ENCODE results near the gene LPIN1. TPM values are rescaled to one million over a fixed set of nuclear protein-coding genes. Genes with fewer than 3 reads are reported as not detected.

LPIN1 gene
- total RNA-seq, 3 donors from 2014 or later: 30.3 to 40.0 (median 34.1) TPM

DNA sequence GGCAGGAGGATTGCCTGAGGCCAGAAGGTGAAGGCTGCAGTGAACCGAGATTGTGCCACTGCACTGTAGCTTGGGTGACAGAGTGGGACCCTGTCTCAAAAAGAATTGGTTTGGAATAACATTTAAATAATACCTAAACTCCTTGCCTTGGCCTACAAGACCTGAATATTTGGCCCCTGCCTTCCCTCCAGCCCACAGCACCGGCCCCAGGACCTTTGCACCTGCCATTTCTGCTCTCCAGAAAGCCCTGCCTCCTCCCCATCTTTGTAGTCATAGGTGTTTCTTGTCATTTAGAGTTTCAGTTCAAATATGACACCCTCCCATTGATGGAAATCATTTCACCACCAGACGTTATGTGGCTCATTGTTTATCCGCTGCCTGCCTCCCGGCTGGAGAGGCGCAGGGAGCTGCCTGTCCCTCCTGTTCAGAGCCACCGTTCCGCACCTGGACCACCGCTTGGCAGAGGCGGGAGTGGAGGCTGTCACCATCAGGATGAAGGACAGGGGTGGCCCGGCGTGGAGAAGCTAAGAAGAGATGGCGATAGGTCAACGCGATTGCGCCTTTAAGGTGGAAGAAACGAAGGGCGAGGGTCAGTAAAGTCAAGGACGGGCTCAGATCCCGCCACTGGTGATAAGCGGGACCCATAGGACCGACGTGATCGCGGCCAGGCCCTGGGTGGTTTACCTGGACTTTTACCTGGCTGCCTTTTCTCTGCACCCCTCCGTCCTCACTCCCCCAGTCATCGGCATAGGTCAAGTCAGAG is 638 bp upstream of the LPIN1 start:
- peaks cover 68% of the 10 kb centered on the region for H3K4me1 Mint-ChIP-seq (ENCODE audit: low read depth)
- no peak for ATAC-seq
- H3K36me3 Mint-ChIP-seq (ENCODE audit: insufficient read depth): no peaks in the 10 kb centered on the region
- peak overlapping the region; percentile 74 for H3K4me3 Mint-ChIP-seq
- DNase-seq: no peak
- H3K9me3 Mint-ChIP-seq: no peaks in the 10 kb centered on the region
- H3K27me3 Mint-ChIP-seq (ENCODE audit: low read depth): no peaks in the 10 kb centered on the region

DNA sequence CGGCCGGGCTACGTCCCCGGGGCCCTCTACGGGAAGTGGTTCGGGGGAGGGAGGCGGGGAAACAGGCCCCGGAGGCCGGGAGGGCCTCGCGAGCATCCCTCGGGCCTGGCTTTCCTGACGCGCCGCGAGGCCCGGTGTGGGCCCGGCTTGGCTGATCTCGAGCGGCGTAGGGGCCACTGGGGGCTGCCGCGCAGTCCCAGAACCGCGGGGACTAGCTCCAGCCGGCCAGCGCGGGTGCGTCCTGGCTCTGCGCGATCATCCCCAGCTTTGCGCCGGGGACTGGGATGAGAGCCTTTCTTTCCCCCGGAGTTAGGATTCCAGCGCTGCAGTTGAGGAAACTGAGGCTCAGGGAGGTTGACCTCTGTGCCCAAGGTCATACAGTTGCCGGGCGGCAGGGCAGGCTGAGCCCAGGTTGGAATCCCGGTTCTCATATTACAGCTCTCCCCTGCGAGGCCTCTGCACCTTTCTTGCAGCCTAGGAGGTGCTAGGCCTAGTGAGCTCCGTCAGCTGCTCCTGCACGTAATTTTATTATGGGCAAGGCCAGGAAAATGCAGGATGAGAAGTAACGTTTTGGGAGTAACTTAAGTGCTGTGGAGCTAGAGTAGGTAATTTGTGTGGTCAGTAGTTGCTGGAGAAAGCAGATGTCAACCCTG is 501 bp downstream of the LPIN1 start:
- no peaks in the 10 kb centered on the region for H3K9me3 Mint-ChIP-seq
- peak overlapping the region; percentile 90 for H3K4me3 Mint-ChIP-seq
- peaks cover 79% of the 10 kb centered on the region for H3K4me1 Mint-ChIP-seq (ENCODE audit: low read depth)
- no peaks in the 10 kb centered on the region for H3K27me3 Mint-ChIP-seq (ENCODE audit: low read depth)
- ATAC-seq (peak in 1 of 2 donors; percentile 10), DNase-seq (no peak)
- no peaks in the 10 kb centered on the region for H3K36me3 Mint-ChIP-seq (ENCODE audit: insufficient read depth)

DNA sequence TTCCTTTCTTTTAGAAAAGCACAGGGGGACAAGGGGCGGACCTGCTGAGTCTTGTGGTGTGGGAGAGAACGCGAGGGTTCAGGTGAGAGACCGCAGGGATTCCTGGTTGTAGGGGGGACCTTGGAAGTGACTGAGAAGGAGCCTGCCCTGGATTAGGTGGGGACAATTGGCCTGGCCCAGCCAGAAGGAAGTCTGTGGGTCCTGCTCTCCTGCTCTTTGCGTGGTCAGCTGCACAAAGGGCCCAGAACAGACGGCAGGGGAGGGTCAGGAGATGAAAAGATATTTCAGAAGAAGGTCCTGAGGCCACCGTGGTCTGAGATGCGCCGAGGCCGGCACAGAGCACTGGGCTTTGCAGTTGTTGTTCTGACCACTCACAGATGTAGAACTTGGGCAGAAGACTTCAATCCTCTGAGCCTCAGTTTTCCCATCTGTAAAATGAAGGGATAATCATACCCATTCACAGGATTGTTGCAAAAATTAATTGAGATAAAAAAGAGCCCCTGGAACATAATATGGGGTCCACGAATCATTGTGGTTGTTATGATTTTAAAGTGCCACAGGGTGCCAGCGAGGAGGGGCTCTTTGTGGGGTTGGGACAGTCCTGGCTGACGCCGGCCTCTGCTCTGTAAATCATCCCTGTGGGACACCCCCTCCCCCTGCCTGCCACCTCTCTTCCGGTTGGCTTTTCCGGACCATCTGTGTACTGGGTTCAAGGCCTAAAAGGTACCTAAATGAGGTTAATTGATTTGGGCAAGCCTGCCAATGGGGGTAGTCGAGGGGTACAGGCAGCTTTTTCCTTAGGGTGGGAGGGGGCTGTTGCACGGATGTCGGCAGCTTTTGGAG is 1.8 kb downstream of the LPIN1 start:
- no peak for DNase-seq
- H3K9me3 Mint-ChIP-seq: no peaks in the 10 kb centered on the region
- no peak for ATAC-seq
- no peaks in the 10 kb centered on the region for H3K27me3 Mint-ChIP-seq (ENCODE audit: low read depth)
- H3K4me1 Mint-ChIP-seq (ENCODE audit: low read depth): peaks cover 88% of the 10 kb centered on the region
- no peaks in the 10 kb centered on the region for H3K36me3 Mint-ChIP-seq (ENCODE audit: insufficient read depth)
- peak overlapping the region; percentile 90 for H3K4me3 Mint-ChIP-seq

DNA sequence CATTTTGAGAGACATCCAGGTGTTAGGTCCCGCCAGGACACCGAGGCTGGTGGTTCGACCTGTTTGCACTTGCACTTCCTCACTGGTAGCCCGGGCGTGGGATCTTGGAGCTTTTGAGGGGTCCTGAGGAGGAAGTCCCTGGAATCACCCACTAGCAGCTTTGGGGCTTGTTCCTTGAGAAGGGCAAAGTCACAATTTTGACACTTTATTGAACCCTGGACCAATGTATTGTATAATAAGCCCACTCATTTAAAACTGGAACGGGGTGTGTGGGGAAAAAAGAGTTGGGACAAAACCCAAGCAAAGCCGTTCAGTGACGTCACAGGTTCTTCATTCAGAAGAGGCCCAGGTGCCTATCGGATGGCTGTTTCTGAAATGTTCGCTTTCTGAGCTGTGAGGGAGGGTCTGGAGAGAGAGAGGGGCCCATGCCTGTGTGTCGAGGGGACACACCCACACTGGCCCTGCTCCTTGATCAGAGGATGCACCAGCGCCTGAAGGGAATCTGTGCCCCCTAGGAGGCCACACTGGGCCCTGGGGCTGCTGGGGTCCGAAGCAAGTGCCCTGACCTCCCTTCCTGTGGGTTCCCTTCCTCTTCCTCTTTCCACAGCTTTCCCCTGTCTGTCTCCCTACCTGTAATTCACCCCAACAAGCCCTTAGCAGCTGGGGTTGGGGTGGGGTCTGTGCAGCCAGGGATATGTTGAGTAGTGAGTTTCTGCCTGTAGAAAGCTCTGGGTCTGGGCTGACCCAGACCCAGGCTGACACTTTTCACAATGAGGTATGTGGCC is 2.6 kb downstream of the LPIN1 start:
- peak overlapping the region; percentile 90 for H3K4me3 Mint-ChIP-seq
- DNase-seq (no peak), ATAC-seq (no peak)
- H3K36me3 Mint-ChIP-seq (ENCODE audit: insufficient read depth): no peaks in the 10 kb centered on the region
- no peaks in the 10 kb centered on the region for H3K9me3 Mint-ChIP-seq
- peaks cover 89% of the 10 kb centered on the region for H3K4me1 Mint-ChIP-seq (ENCODE audit: low read depth)
- no peaks in the 10 kb centered on the region for H3K27me3 Mint-ChIP-seq (ENCODE audit: low read depth)

DNA sequence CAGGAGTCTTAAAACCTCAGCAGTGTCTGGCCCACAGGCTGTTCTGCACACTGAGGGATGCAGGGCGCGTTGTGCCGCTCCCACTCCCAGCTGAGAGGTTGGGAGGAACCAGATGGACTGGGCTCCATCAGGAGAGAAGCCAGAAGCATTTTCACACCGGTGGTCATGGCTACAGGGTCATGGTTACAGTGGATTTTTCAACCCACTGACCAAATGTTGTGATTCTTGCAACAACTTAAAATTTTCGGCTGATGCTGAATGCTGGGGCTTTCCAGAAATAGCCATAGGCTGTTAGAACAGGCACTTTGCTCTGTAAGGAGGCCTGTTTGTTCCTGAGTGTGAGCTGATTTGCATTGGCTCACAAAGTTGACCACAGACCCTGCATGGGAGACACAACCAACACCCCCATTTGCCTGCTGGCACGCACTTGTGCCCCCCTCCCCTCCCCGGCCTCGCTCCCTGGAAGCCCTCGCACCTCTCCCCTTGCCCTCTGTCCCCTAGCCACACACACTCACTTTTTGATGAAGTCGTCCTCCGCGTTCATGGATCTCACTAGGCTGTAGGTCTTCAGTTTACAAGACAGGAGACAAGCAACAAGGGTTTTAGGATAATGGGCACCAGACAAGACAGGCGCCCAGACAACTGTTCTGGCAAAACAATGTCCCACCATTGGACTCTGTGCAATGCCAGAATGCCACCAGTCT is 3.4 kb downstream of the LPIN1 start:
- no peak for ATAC-seq
- no peaks in the 10 kb centered on the region for H3K27me3 Mint-ChIP-seq (ENCODE audit: low read depth)
- H3K4me1 Mint-ChIP-seq (ENCODE audit: low read depth): peaks cover 89% of the 10 kb centered on the region
- DNase-seq: no peak
- no peaks in the 10 kb centered on the region for H3K36me3 Mint-ChIP-seq (ENCODE audit: insufficient read depth)
- H3K9me3 Mint-ChIP-seq: no peaks in the 10 kb centered on the region
- peak overlapping the region; percentile 90 for H3K4me3 Mint-ChIP-seq

DNA sequence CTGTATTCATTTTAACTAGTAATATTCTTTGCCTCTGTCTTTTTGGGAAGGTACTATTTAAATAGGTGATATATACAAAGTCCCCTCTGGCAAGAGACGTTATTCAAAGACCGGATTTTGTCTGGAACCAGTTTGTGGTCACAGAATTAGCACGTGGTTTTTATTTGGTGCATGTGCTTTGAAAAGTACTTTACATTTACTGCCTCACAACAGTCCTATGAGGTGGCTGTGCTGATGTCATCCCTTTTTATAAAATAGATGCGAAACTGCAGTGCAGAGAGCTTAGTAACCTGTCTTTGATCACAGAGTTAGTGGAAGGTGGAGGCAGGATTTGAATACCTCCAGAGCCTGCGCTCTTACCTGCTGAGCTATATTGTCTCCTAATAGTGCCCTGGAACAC is 4.0 kb downstream of the LPIN1 start:
- ATAC-seq: peak; percentile 41 to 47
- no peaks in the 10 kb centered on the region for H3K36me3 Mint-ChIP-seq (ENCODE audit: insufficient read depth)
- H3K9me3 Mint-ChIP-seq: no peaks in the 10 kb centered on the region
- DNase-seq: peak; percentile 34
- peak overlapping the region; percentile 50 for H3K4me3 Mint-ChIP-seq
- peaks cover 89% of the 10 kb centered on the region for H3K4me1 Mint-ChIP-seq (ENCODE audit: low read depth)
- H3K27me3 Mint-ChIP-seq (ENCODE audit: low read depth): no peaks in the 10 kb centered on the region

DNA sequence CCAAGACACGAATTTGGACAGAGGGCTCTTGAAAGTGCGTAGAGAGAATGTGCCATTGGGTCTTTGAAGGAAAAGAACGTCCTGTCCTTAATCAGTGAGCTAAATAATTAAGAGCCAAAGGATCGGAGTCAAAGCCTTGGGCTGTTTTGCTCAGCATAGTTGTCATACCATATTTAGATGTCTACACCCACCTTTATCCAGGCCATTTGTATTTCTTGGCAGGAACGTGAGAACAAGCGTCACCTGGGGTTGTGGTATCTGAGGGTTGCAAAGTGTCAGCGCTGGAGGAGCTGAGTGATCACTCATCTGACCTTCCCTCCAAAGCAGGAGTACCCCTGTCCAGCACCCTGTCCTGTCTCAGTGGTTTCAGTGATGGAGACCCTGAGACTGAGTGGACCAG is 4.5 kb downstream of the LPIN1 start:
- Mint-ChIP-seq H3K27me3 (ENCODE audit: low read depth) (no peaks in the 10 kb centered on the region), H3K9me3 (no peaks in the 10 kb centered on the region), H3K36me3 (ENCODE audit: insufficient read depth) (no peaks in the 10 kb centered on the region), H3K4me1 (ENCODE audit: low read depth) (peaks cover 89% of the 10 kb centered on the region), H3K4me3 (peak overlapping the region; percentile 50)
- ATAC-seq: no peak
- DNase-seq: no peak

DNA sequence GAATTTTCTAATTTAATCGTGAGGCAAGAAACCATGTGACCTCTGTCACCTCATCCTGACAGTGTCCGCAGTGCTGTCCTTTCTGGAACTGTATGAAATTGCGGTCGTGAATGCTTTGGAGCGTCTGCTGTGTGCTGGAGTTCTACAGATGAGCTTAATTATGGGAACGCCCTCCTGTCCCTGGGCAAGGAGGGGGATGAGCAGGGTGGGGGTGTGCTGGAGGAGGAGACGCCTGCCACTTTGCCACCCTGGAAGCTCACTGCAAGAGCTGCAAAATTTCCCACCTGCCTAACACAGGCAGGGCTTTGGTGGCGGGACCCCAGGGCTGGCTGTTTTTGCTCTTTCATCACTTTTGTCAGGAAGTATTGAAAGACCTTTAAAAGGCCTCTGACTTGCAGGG is 6.5 kb downstream of the LPIN1 start:
- Mint-ChIP-seq H3K4me1 (ENCODE audit: low read depth) (peaks cover 93% of the 10 kb centered on the region), H3K36me3 (ENCODE audit: insufficient read depth) (no peaks in the 10 kb centered on the region), H3K4me3 (peak overlapping the region; percentile 75), H3K27me3 (ENCODE audit: low read depth) (no peaks in the 10 kb centered on the region), H3K9me3 (no peaks in the 10 kb centered on the region)
- ATAC-seq (no peak), DNase-seq (no peak)

DNA sequence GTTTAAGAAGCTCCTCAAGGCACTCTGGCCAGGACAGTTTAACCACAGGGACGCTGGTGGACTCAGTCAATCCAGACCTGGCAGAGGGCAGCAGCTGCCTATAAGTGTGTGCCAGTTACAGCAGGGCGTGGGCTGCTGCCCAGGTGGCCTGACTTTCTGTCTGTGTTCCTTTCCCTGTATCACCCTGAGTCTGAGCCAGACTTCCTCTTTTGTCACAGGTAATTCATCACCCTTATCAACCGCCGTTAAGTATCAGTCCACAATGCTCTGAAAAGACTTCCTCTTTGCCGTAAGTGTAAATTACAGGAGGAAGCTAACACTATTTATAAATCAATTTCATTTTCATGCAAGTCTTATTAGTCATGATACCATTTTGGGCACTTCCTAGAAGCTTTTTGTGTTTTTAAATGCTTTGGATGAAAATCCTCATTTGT is 7.0 kb downstream of the LPIN1 start:
- ATAC-seq (peak; percentile 49 to 51), DNase-seq (peak; percentile 40)
- Mint-ChIP-seq H3K27me3 (ENCODE audit: low read depth) (no peaks in the 10 kb centered on the region), H3K4me1 (ENCODE audit: low read depth) (peaks cover 93% of the 10 kb centered on the region), H3K4me3 (peak overlapping the region; percentile 75), H3K9me3 (no peaks in the 10 kb centered on the region), H3K36me3 (ENCODE audit: insufficient read depth) (no peaks in the 10 kb centered on the region)

DNA sequence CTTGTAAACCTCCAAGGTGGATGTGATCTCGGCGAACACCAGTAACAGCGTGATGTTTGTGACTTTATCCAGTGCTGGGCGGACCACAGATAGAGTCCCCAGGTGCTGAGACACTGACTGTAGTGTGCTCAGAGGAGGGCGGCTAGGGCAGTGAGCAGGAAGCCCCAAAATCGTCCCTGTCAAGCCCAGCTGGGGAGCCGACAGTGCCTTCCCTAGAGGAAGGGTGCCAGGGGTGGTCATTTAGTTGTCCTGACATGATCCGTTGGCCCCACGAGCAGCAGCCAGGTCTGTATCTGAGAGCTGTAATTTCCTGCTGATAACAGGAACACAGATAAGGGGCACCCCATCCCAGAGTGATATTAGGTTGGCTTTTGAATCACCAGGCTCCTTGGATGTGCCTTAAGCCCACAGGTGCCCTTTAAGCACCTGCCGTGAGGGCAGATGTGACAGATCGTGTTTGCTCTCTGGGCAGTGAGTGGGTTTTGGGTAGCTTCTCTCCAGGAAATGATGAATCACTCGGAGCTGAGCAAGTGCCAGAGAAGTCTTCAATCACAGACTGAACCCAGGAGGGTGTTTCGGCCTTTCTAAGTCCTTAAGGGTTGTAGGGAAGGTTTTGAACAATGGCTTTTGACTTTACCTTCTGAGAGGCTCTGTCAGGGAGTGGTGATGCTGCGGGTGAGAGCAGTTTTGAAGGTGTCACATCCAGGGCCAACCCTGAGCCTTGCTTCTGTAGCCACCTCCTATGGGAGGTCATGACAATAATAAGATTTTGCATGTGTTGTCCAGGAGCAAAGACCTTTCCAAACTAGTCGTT is 7.7 kb downstream of the LPIN1 start:
- Mint-ChIP-seq H3K9me3 (no peaks in the 10 kb centered on the region), H3K27me3 (ENCODE audit: low read depth) (no peaks in the 10 kb centered on the region), H3K36me3 (ENCODE audit: insufficient read depth) (peaks cover 2% of the 10 kb centered on the region), H3K4me1 (ENCODE audit: low read depth) (peaks cover 93% of the 10 kb centered on the region), H3K4me3 (peak overlapping the region; percentile 75)
- ATAC-seq: peak; percentile 71 to 78
- peak; percentile 73 for DNase-seq

DNA sequence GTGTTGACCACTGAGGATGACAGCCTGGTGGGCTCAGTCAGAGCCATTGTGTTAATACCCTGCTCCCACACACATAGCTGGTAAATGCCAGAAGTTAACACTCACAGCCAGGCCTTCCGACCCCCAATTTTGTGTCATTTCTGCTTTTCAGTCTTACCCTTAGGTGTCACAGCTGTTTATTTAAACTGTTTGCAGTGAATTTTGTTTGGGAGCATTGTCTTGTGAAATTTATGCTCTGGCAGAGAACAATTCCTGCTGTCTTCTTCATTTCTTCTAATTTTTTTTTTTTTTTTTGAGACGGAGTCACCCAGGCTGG is 8.2 kb downstream of the LPIN1 start:
- Mint-ChIP-seq H3K9me3 (no peaks in the 10 kb centered on the region), H3K4me1 (ENCODE audit: low read depth) (peaks cover 90% of the 10 kb centered on the region), H3K27me3 (ENCODE audit: low read depth) (no peaks in the 10 kb centered on the region), H3K4me3 (peak overlapping the region; percentile 75), H3K36me3 (ENCODE audit: insufficient read depth) (peaks cover 2% of the 10 kb centered on the region)
- ATAC-seq (no peak), DNase-seq (no peak)

DNA sequence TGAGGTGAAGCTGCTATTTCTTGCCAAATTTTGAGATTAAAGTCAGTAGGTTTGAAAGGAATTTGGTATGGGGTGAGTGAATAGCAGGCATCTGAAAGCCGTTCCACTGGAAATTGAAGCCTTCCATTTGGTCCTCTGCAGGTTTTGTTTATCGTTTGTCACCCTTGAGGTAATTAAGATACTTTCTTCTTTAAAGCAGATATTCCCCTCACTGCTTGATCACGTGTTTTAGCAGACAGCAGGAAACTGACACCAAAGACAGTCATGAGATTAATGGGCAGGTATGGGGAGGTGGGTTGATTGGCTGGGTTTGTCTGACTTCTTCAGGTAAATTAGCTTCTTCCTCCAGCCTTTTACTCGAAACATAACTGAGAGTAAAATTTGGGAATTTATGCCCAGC is 10.7 kb downstream of the LPIN1 start:
- H3K4me3 Mint-ChIP-seq: peak overlapping the region; percentile 19
- no peaks in the 10 kb centered on the region for H3K9me3 Mint-ChIP-seq

DNA sequence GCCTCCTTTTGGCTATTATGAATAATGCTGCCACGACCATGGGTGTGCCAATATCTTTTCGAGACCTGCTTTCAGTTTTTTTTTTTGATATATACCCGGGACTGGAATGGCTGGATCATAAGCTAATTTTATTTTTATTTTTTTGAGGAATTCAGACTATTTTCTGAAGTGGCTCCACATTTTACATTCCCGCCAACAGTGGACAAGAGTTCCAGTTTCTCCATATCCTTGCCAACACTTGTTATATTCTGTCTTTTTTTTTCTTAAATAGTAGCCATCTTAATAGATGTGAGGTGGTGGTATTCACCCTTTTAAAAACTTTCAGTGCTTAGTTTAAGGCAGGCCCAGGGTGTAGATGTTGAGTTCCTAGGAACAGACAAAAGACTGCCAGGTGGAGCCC is 11.8 kb downstream of the LPIN1 start:
- Mint-ChIP-seq H3K4me1 (ENCODE audit: low read depth) (peaks cover 81% of the 10 kb centered on the region), H3K36me3 (ENCODE audit: insufficient read depth) (peaks cover 10% of the 10 kb centered on the region), H3K4me3 (no peak overlapping the region), H3K9me3 (no peaks in the 10 kb centered on the region), H3K27me3 (ENCODE audit: low read depth) (no peaks in the 10 kb centered on the region)
- DNase-seq (no peak), ATAC-seq (no peak)

More for the DNA sequence above, 10.7 kb downstream of the LPIN1 start:
- Mint-ChIP-seq H3K27me3 (ENCODE audit: low read depth) (no peaks in the 10 kb centered on the region), H3K4me1 (ENCODE audit: low read depth) (peaks cover 83% of the 10 kb centered on the region), H3K36me3 (ENCODE audit: insufficient read depth) (peaks cover 6% of the 10 kb centered on the region)
- no peak for DNase-seq
- no peak for ATAC-seq

Measured in activated T-cell treated with anti-CD3 and anti-CD28 coated beads, Interleukin-2, amount 50 U/mL, for 4 hours (primary cell).